ENCODE results near the gene MORF4L2. TPM values are rescaled to one million over a fixed set of nuclear protein-coding genes. Genes with fewer than 3 reads are reported as not detected.

MORF4L2 gene
- total and polyA plus RNA-seq, 2 of the 8 experiments (the other 6 are each of a cell fraction or from before 2014, with no cell fraction given): 235 to 373 TPM

GRCh38 chrX:103730147-103730795, 43.8 kb upstream of the MORF4L2 start (continued):
- no peak for TF ChIP-seq ATF2 (IDR thresholded peaks at IDR 0.05; ENCODE audit: low read length)
- no peak for TF ChIP-seq TCF12 (IDR thresholded peaks at IDR 0.05; ENCODE audit: low read depth, low read length)
